Measurements from ENCODE around the gene VIPR2. TPM values are rescaled to one million over a fixed set of nuclear protein-coding genes. Genes with fewer than 3 reads are reported as not detected.

Gene VIPR2
- total RNA-seq, 4 donors from 2014 or later, result 9.3 to 16.6 (median 12.1) TPM

DNA sequence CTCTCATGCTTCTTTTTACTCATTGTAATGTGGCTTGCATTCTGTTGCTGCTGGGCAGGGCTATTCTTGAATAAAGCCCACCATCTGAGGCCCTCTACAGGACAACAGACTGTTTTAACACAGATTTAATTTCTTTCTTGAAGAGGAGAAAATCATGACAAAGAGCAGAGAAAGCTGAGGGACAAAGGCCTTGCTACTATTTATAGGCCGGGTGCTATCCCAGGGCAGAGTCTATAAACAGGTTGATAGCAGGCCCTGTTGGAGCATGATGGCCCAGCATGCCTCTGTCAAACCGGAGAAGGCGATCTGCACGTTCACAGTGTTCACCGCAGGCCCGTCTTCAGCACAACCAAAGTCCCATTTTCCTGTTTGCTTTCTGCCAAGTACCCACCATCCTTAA, 3.0 kb downstream of the VIPR2 start:
- peaks cover 0 to 12% (median 2%) of the 10 kb centered on the region in 4 donors for H3K36me3 ChIP-seq
- peak overlapping the region in 2 of 4 donors; percentile 7 to 30 for H3K27ac ChIP-seq (replicated peaks in 1 of 4)
- no peaks in the 10 kb centered on the region for H3K9me3 ChIP-seq
- no peak overlapping the region for H3K4me3 ChIP-seq
- intact Hi-C loops (cut with DNase I), result loop anchor here (10.0 kb wide), 1 partner anchor 107 kb away; no protein-coding TSS in a partner anchor
- TF ChIP-seq EP300 (IDR thresholded peaks at IDR 0.05), result no peak
- no peak for TF ChIP-seq POLR2AphosphoS5 (IDR thresholded peaks at IDR 0.05)
- TF ChIP-seq CTCF (IDR thresholded peaks at IDR 0.05), result no peak
- TF ChIP-seq POLR2A (IDR thresholded peaks at IDR 0.05; ENCODE audit: low read depth), result no peak
- peaks cover 22 to 45% (median 28%) of the 10 kb centered on the region in 4 donors for H3K4me1 ChIP-seq
- no peak for DNase-seq (ENCODE audit: extremely low spot score)
- peaks cover 0 to 38% (median 10%) of the 10 kb centered on the region in 4 donors for H3K27me3 ChIP-seq
- WGBS, result 74% methylated on average over 6 of the region's 6 CpGs

GRCh38 chr7:159141167-159141566, 3.5 kb downstream of the VIPR2 start:
- H3K27ac ChIP-seq (replicated peaks in 1 of 4), result no peak overlapping the region
- H3K4me1 ChIP-seq, result peaks cover 22 to 45% (median 28%) of the 10 kb centered on the region in 4 donors
- peaks cover 0 to 17% (median 2%) of the 10 kb centered on the region in 4 donors for H3K36me3 ChIP-seq
- intact Hi-C loops (cut with DNase I), result loop anchor here (10.0 kb wide), 1 partner anchor 106 kb away; no protein-coding TSS in a partner anchor
- H3K9me3 ChIP-seq, result no peaks in the 10 kb centered on the region
- no peak overlapping the region for H3K4me3 ChIP-seq
- no peak for DNase-seq (ENCODE audit: extremely low spot score)
- TF ChIP-seq POLR2AphosphoS5 (IDR thresholded peaks at IDR 0.05) (no peak), POLR2A (IDR thresholded peaks at IDR 0.05; ENCODE audit: low read depth) (no peak), CTCF (IDR thresholded peaks at IDR 0.05) (no peak), EP300 (IDR thresholded peaks at IDR 0.05) (no peak)
- 91% methylated on average over 14 of the region's 14 CpGs for WGBS
- H3K27me3 ChIP-seq, result peaks cover 0 to 40% (median 8%) of the 10 kb centered on the region in 4 donors

- H3K27me3 ChIP-seq, result peaks cover 0 to 31% (median 4%) of the 10 kb centered on the region in 4 donors
Measured at GRCh38 chr7:159140170-159140910, 4.3 kb downstream of the VIPR2 start.

GRCh38 chr7:159139639-159140038, 5.0 kb downstream of the VIPR2 start:
- no peak for DNase-seq (ENCODE audit: extremely low spot score)
- no peak overlapping the region for H3K4me3 ChIP-seq
- peaks cover 13 to 33% (median 18%) of the 10 kb centered on the region in 4 donors for H3K4me1 ChIP-seq
- no peaks in the 10 kb centered on the region for H3K9me3 ChIP-seq
- intact Hi-C loops (cut with DNase I), result loop anchor here (10.0 kb wide), 1 partner anchor 105 kb away; no protein-coding TSS in a partner anchor
- WGBS, result 92% methylated on average over 10 of the region's 10 CpGs
- peaks cover 0 to 23% (median 2%) of the 10 kb centered on the region in 4 donors for H3K36me3 ChIP-seq
- H3K27me3 ChIP-seq, result peaks cover 0 to 24% (median 4%) of the 10 kb centered on the region in 4 donors
- H3K27ac ChIP-seq (replicated peaks in 1 of 4), result no peak overlapping the region
- TF ChIP-seq CTCF (IDR thresholded peaks at IDR 0.05), result no peak
- no peak for TF ChIP-seq POLR2AphosphoS5 (IDR thresholded peaks at IDR 0.05)
- no peak for TF ChIP-seq EP300 (IDR thresholded peaks at IDR 0.05)

More at GRCh38 chr7:159140170-159140910, 4.3 kb downstream of the VIPR2 start:
- 92% methylated on average over 23 of the region's 23 CpGs for WGBS
- DNase-seq (ENCODE audit: extremely low spot score), result no peak
- peaks cover 18 to 40% (median 24%) of the 10 kb centered on the region in 4 donors for H3K4me1 ChIP-seq
- TF ChIP-seq POLR2A (IDR thresholded peaks at IDR 0.05; ENCODE audit: low read depth) (no peak), EP300 (IDR thresholded peaks at IDR 0.05) (no peak), POLR2AphosphoS5 (IDR thresholded peaks at IDR 0.05) (no peak), CTCF (IDR thresholded peaks at IDR 0.05) (no peak)
- no peak overlapping the region for H3K27ac ChIP-seq (replicated peaks in 1 of 4)
- H3K36me3 ChIP-seq, result peaks cover 0 to 23% (median 2%) of the 10 kb centered on the region in 4 donors
- intact Hi-C loops (cut with DNase I), result loop anchor here (10.0 kb wide), 1 partner anchor 106 kb away; no protein-coding TSS in a partner anchor
- no peak overlapping the region for H3K4me3 ChIP-seq
- no peaks in the 10 kb centered on the region for H3K9me3 ChIP-seq
